ENCODE data around the gene HDX.
"Not testable (repeated sequence)": the region's sequence is repeated elsewhere in the genome, so short reads cannot be mapped to it uniquely, and the experiment has no call there.

The HDX gene

GRCh38 chrX:84501798-84502628 is at the start of gene HDX:
TSS of gene HDX (minus strand) at chrX:84502453. CDS start at chrX:84475397, 27,056 bp downstream.
- Mint-ChIP-seq H3K27me3 (peaks cover 7% of the 10 kb centered on the region), H3K4me1 (no peaks in the 10 kb centered on the region), H3K27ac (peak within 1 kb of the TSS in 1 of 2 donors; percentile 84), H3K9me3 (no peaks in the 10 kb centered on the region), H3K4me3 (peak within 1 kb of the TSS; percentile 63 to 79)
- peak; percentile 90 for ATAC-seq
- DNase-seq, result peak; percentile 21 to 50

GRCh38 chrX:84541315-84541714 is 39.1 kb upstream of the HDX start:
- not testable (repeated sequence) for H3K4me1 Mint-ChIP-seq, H3K4me3 Mint-ChIP-seq, H3K9me3 Mint-ChIP-seq, H3K27ac Mint-ChIP-seq, H3K27me3 Mint-ChIP-seq, ATAC-seq, DNase-seq

GRCh38 chrX:84537627-84538026 is 35.4 kb upstream of the HDX start:
- not testable (repeated sequence) for H3K9me3 Mint-ChIP-seq, ATAC-seq, H3K27ac Mint-ChIP-seq, H3K4me3 Mint-ChIP-seq, DNase-seq, H3K27me3 Mint-ChIP-seq, H3K4me1 Mint-ChIP-seq

GRCh38 chrX:84488426-84488825 is 13.8 kb downstream of the HDX start:
- DNase-seq (no peak), ATAC-seq (no peak)
- H3K27me3 Mint-ChIP-seq, result no peaks in the 10 kb centered on the region
- peaks cover 0 to 5% of the 10 kb centered on the region in 2 donors for H3K9me3 Mint-ChIP-seq
- no peak overlapping the region for H3K27ac Mint-ChIP-seq
- no peak overlapping the region for H3K4me3 Mint-ChIP-seq
- no peaks in the 10 kb centered on the region for H3K4me1 Mint-ChIP-seq

- no peak for DNase-seq
- Mint-ChIP-seq H3K4me3 (no peak overlapping the region), H3K27ac (no peak overlapping the region), H3K27me3 (no peaks in the 10 kb centered on the region), H3K9me3 (peaks cover 0 to 5% of the 10 kb centered on the region in 2 donors), H3K4me1 (no peaks in the 10 kb centered on the region)
- ATAC-seq, result no peak
Measured at GRCh38 chrX:84487365-84488353, 14.6 kb downstream of the HDX start.

GRCh38 chrX:84479086-84479485 is 23.2 kb downstream of the HDX start:
- Mint-ChIP-seq H3K27ac (no peak overlapping the region), H3K27me3 (no peaks in the 10 kb centered on the region), H3K4me1 (no peaks in the 10 kb centered on the region), H3K9me3 (peaks cover 5 to 6% of the 10 kb centered on the region in 2 donors), H3K4me3 (no peak overlapping the region)
- DNase-seq (no peak), ATAC-seq (no peak)

GRCh38 chrX:84477114-84477513 is 25.1 kb downstream of the HDX start:
- DNase-seq (no peak), ATAC-seq (no peak)
- H3K4me1 Mint-ChIP-seq, result no peaks in the 10 kb centered on the region
- peaks cover 0 to 6% of the 10 kb centered on the region in 2 donors for H3K9me3 Mint-ChIP-seq
- H3K27ac Mint-ChIP-seq, result no peak overlapping the region
- no peaks in the 10 kb centered on the region for H3K27me3 Mint-ChIP-seq
- H3K4me3 Mint-ChIP-seq, result no peak overlapping the region

GRCh38 chrX:84475596-84475995 is 26.7 kb downstream of the HDX start:
- no peaks in the 10 kb centered on the region for H3K27me3 Mint-ChIP-seq

GRCh38 chrX:84475101-84475500 is 27.2 kb downstream of the HDX start:
- ATAC-seq (no peak), DNase-seq (no peak)
- Mint-ChIP-seq H3K27me3 (no peaks in the 10 kb centered on the region), H3K9me3 (no peaks in the 10 kb centered on the region), H3K27ac (no peak overlapping the region), H3K4me3 (no peak overlapping the region), H3K4me1 (no peaks in the 10 kb centered on the region)

More at GRCh38 chrX:84475596-84475995, 26.7 kb downstream of the HDX start:
- Mint-ChIP-seq H3K4me1 (no peaks in the 10 kb centered on the region), H3K4me3 (no peak overlapping the region), H3K27ac (no peak overlapping the region), H3K9me3 (no peaks in the 10 kb centered on the region)
- no peak for ATAC-seq
- DNase-seq, result no peak

GRCh38 chrX:84469226-84469625 is 33.0 kb downstream of the HDX start:
- no peaks in the 10 kb centered on the region for H3K27me3 Mint-ChIP-seq
- DNase-seq, result no peak
- no peak overlapping the region for H3K27ac Mint-ChIP-seq
- H3K4me1 Mint-ChIP-seq, result no peaks in the 10 kb centered on the region
- no peaks in the 10 kb centered on the region for H3K9me3 Mint-ChIP-seq
- no peak for ATAC-seq
- no peak overlapping the region for H3K4me3 Mint-ChIP-seq

GRCh38 chrX:84467898-84468297 is 34.4 kb downstream of the HDX start:
- H3K27me3 Mint-ChIP-seq, result no peaks in the 10 kb centered on the region
- no peak overlapping the region for H3K4me3 Mint-ChIP-seq
- H3K4me1 Mint-ChIP-seq, result no peaks in the 10 kb centered on the region
- ATAC-seq (no peak), DNase-seq (no peak)
- no peak overlapping the region for H3K27ac Mint-ChIP-seq
- H3K9me3 Mint-ChIP-seq, result no peaks in the 10 kb centered on the region

- no peak overlapping the region for H3K4me3 Mint-ChIP-seq
- no peaks in the 10 kb centered on the region for H3K4me1 Mint-ChIP-seq
- no peak for DNase-seq
- no peak for ATAC-seq
- no peak overlapping the region for H3K27ac Mint-ChIP-seq
- H3K27me3 Mint-ChIP-seq, result no peaks in the 10 kb centered on the region
- peaks cover 0 to 9% of the 10 kb centered on the region in 2 donors for H3K9me3 Mint-ChIP-seq
Measured at GRCh38 chrX:84453351-84454246, 48.7 kb downstream of the HDX start.

GRCh38 chrX:84441143-84441542 is 61.1 kb downstream of the HDX start:
- Mint-ChIP-seq H3K4me3 (no peak overlapping the region), H3K9me3 (no peaks in the 10 kb centered on the region), H3K27ac (no peak overlapping the region), H3K27me3 (no peaks in the 10 kb centered on the region), H3K4me1 (no peaks in the 10 kb centered on the region)
- DNase-seq, result no peak
- no peak for ATAC-seq

- no peaks in the 10 kb centered on the region for H3K4me1 Mint-ChIP-seq
- H3K27ac Mint-ChIP-seq, result no peak overlapping the region
- ATAC-seq, result no peak
Measured at GRCh38 chrX:84415140-84415539, 87.1 kb downstream of the HDX start.

GRCh38 chrX:84363663-84364062 is 138.6 kb downstream of the HDX start:
- ATAC-seq, result no peak
- H3K4me3 Mint-ChIP-seq, result no peak overlapping the region
- H3K27ac Mint-ChIP-seq, result no peak overlapping the region
- no peaks in the 10 kb centered on the region for H3K4me1 Mint-ChIP-seq
- no peak for DNase-seq
- H3K27me3 Mint-ChIP-seq, result no peaks in the 10 kb centered on the region
- no peaks in the 10 kb centered on the region for H3K9me3 Mint-ChIP-seq

More at GRCh38 chrX:84415140-84415539, 87.1 kb downstream of the HDX start:
- no peak for DNase-seq
- peaks cover 0 to 3% of the 10 kb centered on the region in 2 donors for H3K9me3 Mint-ChIP-seq
- H3K4me3 Mint-ChIP-seq, result no peak overlapping the region
- no peaks in the 10 kb centered on the region for H3K27me3 Mint-ChIP-seq

Data from stimulated activated naive CD8-positive, alpha-beta T cell treated with anti-CD3 and anti-CD28 coated beads, Interleukin-15, amount 100 ng/mL, for 72 hours (primary cell).